Keratinocyte (primary cell): Measurements from ENCODE around the gene MACF1.

Experiments used
- EZH2 ChIP-seq: IDR thresholded peaks from one replicate; pipeline ENCODE4 v1.6.1; 2012; ENCODE audit warnings: inconsistent platforms, mild to moderate bottlenecking, low read length, moderate library complexity
- TF ChIP-seq, protein P1 (sequence below), 3 experiments: IDR thresholded peaks in 1 of 3; conservative IDR thresholded peaks in 1 of 3; optimal IDR thresholded peaks in 1 of 3; 2 replicates in 2 of 3; 3 replicates in 1 of 3; pipeline versions ENCODE3 to v1.5.1; 2011; ENCODE audit warnings: low read length in 3 of 3, mild to moderate bottlenecking in 3 of 3, moderate library complexity in 2 of 3, control low read depth in 1 of 3, inconsistent platforms in 1 of 3; ENCODE audit not compliant: insufficient read depth in 2 of 3; ENCODE audit errors: extremely low read depth in 1 of 3

GRCh38 chr1:39262802-39263201 lies 58.3 kb downstream of the MACF1 start:
- TF ChIP-seq, protein P1, sequence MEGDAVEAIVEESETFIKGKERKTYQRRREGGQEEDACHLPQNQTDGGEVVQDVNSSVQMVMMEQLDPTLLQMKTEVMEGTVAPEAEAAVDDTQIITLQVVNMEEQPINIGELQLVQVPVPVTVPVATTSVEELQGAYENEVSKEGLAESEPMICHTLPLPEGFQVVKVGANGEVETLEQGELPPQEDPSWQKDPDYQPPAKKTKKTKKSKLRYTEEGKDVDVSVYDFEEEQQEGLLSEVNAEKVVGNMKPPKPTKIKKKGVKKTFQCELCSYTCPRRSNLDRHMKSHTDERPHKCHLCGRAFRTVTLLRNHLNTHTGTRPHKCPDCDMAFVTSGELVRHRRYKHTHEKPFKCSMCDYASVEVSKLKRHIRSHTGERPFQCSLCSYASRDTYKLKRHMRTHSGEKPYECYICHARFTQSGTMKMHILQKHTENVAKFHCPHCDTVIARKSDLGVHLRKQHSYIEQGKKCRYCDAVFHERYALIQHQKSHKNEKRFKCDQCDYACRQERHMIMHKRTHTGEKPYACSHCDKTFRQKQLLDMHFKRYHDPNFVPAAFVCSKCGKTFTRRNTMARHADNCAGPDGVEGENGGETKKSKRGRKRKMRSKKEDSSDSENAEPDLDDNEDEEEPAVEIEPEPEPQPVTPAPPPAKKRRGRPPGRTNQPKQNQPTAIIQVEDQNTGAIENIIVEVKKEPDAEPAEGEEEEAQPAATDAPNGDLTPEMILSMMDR (optimal IDR thresholded peaks at IDR 0.05 in 1 of 3, IDR thresholded peaks at IDR 0.05 in 1 of 3, conservative IDR thresholded peaks at IDR 0.05 in 1 of 3; ENCODE audit: extremely low read depth in 1 of 3, insufficient read depth in 2 of 3, low read length in 3 of 3), result no peak
- no peak for TF ChIP-seq EZH2
